Fibroblast of mammary gland (primary cell): ENCODE measurements around the gene GSG1.

Experiments
- DNase-seq: peaks from one replicate; pipeline ENCODE4 v3.0.0-alpha.2; 2010; ENCODE audit warnings: low read depth
- H3K4me3 ChIP-seq: 2 replicates; pipeline ENCODE4 v1.5.1; 2011; ENCODE audit warnings: low read depth, mild to moderate bottlenecking, low read length, moderate library complexity; ENCODE audit not compliant: control insufficient read depth
- CTCF ChIP-seq: conservative IDR thresholded peaks from 2 replicates; pipeline ENCODE4 v1.5.1; 2011; ENCODE audit warnings: low read depth, low read length, inconsistent platforms; ENCODE audit not compliant: control insufficient read depth, insufficient read depth

Gene GSG1

DNA sequence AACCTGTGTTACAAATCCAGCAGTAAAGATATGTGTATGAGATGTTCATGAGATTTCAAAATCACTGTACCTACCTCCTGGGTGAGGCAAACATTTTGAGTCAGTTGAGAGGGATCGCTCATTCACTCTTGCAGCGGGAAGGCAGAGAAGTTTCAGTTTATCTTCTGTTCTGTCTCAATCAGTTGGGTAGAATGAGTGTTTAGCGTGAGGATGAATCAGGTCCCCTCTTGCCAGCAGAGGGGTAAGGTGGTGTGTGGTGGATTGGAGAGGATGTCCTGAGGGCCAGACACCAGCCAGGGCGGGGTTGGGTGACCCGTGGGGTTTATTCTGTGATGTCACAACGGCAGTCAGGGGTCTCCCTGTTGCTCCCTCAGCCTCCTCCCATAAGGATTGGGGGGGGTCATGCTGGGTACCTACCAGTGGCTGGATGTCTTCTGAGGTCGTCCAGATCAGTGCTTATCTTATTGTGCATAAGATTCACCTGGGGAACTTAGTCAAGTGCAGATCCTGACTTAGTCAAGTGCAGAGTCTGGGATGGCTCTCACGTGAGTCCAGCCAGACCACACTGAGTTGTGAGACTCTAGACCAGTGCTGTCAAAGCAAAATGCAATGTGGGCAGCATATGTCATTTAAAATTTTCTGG lies at the start of gene GSG1:
Gene GSG1, minus strand, starts transcription at position 277 of the 643 bp plus-strand sequence. Its CDS starts 155 bp downstream, at position 122.
- H3K4me3 ChIP-seq = no peak within 1 kb of the TSS
- DNase-seq = peak; percentile 77
- no peak for TF ChIP-seq CTCF

DNA sequence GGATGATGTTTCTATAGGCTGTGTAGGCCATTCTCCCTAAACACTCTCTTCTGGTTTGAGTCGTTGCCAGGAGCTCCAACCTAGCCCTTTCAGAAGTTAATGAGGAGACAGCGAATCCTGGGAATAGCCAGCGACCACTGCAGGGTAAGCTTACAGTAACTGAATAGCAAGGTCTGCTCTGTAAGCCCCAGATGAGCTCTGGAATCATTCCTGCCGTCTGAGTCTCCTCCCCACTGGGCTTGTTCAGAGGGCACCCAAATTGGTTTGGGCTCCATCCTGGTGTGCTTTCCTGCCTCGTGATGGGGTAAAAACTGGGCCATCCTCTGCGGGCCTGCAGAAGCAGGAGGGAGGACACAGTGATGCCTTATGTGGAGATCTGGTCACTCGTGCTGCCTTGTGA lies 49.7 kb upstream of the GSG1 start:
- TF ChIP-seq CTCF = no peak
- DNase-seq = no peak
- H3K4me3 ChIP-seq = no peak overlapping the region

DNA sequence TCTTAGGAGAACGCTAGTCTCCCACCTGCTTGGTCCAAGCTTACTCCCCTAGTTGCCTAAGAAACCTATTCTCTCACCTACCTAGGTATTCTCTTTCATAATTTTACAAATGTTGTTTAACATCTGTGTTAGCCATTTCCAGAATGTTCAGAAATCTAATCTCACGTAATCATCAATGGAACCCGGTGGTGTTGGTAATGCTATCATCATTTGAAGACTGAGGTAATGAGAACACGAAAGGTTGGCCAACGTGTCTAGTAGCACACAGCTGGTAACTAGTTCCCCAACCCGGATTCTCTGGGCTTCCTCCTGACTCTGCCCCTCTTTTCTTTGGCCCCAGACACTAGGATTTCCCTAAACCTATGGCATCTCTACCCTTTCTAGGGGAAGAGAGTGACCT lies 49.3 kb upstream of the GSG1 start:
- no peak for DNase-seq
- no peak for TF ChIP-seq CTCF
- H3K4me3 ChIP-seq = no peak overlapping the region

DNA sequence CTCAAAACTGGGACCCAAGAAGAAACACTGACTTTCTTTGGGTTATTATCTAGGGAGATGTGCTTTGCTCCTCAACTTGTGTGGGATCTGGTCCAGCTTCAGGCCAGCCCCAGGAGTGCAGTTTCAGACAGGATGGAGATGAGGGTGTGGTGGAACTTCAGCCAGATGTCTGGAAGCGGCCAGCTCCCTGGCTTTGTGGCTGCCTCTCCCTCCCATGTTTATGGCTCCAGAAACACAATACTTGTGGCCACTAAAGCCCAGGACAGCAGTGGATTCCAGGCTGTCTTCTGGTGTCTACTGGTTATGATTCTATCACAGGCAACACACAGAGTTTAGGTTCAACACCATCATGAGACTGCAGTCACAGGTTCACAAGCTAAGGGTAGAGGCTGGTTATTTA lies 48.8 kb upstream of the GSG1 start:
- H3K4me3 ChIP-seq = no peak overlapping the region
- TF ChIP-seq CTCF = no peak
- DNase-seq = peak; percentile 50

DNA sequence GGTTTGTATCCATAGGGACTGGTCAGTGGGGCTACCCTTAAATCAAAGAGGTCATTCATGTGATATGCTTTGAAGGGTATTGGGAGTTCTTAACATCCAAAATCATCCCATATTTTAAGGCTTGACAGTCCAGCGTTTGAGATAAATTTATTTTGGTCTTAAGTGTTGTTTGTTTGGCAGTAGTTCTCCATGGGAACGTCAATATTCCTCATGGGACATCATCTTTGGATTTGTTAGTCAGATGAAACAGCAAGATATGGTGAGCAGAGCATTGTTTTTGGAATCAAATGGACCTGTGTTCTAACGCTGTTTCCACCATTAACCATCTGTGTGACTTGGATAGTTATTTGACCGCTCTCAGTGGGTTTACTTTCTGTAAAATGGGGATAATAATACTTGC lies 45.9 kb upstream of the GSG1 start:
- no peak for TF ChIP-seq CTCF
- peak; percentile 26 for DNase-seq
- H3K4me3 ChIP-seq = no peak overlapping the region

GRCh38 chr12:13148485-13148847 lies 45.0 kb upstream of the GSG1 start:
- H3K4me3 ChIP-seq = no peak overlapping the region
- no peak for TF ChIP-seq CTCF
- no peak for DNase-seq
